Osteoblast (primary cell): ENCODE results near the gene TPGS2. TPM values are rescaled to one million over a fixed set of nuclear protein-coding genes. Genes with fewer than 3 reads are reported as not detected.
"Not testable (repeated sequence)": the region's sequence is repeated elsewhere in the genome, so short reads cannot be mapped to it uniquely, and the experiment has no call there.

ENCODE experiments used
- DNase-seq: peaks from one replicate; pipeline ENCODE4 v3.0.0; 2011; ENCODE audit warnings: low spot score, mixed read lengths; ENCODE audit not compliant: insufficient read length; ENCODE audit errors: missing footprints
- H2AFZ ChIP-seq: 2 replicates; pipeline ENCODE4 v1.6.0; 2011; ENCODE audit warnings: mild to moderate bottlenecking, low read length
- H3K27ac ChIP-seq: 2 replicates; pipeline ENCODE4 v1.5.1; 2011; ENCODE audit warnings: mild to moderate bottlenecking, low read depth, low read length, moderate library complexity
- H3K27me3 ChIP-seq: 2 replicates; pipeline ENCODE4 v1.6.0; 2012; ENCODE audit warnings: mild to moderate bottlenecking, control low read depth, inconsistent platforms, low read length, moderate library complexity; ENCODE audit not compliant: insufficient read depth
- H3K36me3 ChIP-seq: 2 replicates; pipeline ENCODE4 v1.5.1; 2011; ENCODE audit warnings: mild to moderate bottlenecking, low read length, control low read depth, moderate library complexity; ENCODE audit not compliant: insufficient read depth
- H3K4me1 ChIP-seq: 2 replicates; pipeline ENCODE4 v1.5.1; 2011; ENCODE audit warnings: mild to moderate bottlenecking, low read length, control low read depth, moderate library complexity; ENCODE audit not compliant: insufficient read depth
- H3K4me2 ChIP-seq: 2 replicates; pipeline ENCODE4 v1.6.0; 2011; ENCODE audit warnings: mild to moderate bottlenecking, low read length; ENCODE audit not compliant: insufficient read depth
- H3K4me3 ChIP-seq: fragments of 200-600 bp; sonication (generic); 3 replicates; pipeline ENCODE4 v1.5.1; 2012; ENCODE audit warnings: mild to moderate bottlenecking, low read length, inconsistent platforms; ENCODE audit not compliant: insufficient read depth
- H3K79me2 ChIP-seq: 2 replicates; pipeline ENCODE4 v1.6.0; 2012; ENCODE audit warnings: mild to moderate bottlenecking, low read length, control low read depth, inconsistent platforms; ENCODE audit not compliant: insufficient read depth
- H3K9me3 ChIP-seq: 2 replicates; pipeline ENCODE4 v1.5.1; 2011; ENCODE audit warnings: low read depth, low read length, control low read depth
- H4K20me1 ChIP-seq: 2 replicates; pipeline ENCODE4 v1.6.0; 2012; ENCODE audit warnings: mild to moderate bottlenecking, low read length, control low read depth; ENCODE audit not compliant: insufficient read depth
- CTCF ChIP-seq: IDR thresholded peaks from 2 replicates; pipeline ENCODE4 v1.5.1; 2011; ENCODE audit warnings: mild to moderate bottlenecking, low read depth, low read length, moderate library complexity; ENCODE audit errors: extremely low read depth
- total RNA-seq: library from RNA; depleted of rRNA; stranded (reverse); fragments of >200 nt; gene quantifications from 2 replicates; pipeline ENCODE4 v1.2.3, GENCODE V29; 2012

Gene TPGS2, protein sequence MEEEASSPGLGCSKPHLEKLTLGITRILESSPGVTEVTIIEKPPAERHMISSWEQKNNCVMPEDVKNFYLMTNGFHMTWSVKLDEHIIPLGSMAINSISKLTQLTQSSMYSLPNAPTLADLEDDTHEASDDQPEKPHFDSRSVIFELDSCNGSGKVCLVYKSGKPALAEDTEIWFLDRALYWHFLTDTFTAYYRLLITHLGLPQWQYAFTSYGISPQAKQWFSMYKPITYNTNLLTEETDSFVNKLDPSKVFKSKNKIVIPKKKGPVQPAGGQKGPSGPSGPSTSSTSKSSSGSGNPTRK
- total RNA-seq: 92.2 and 98.8 TPM in 2 replicates

- H3K27me3 ChIP-seq: no peaks in the 10 kb centered on the region
Observed at GRCh38 chr18:36828630-36829361, at the start of gene TPGS2, which contains the start of gene KIAA1328. TSS of gene TPGS2 (minus strand) at chr18:36829002. CDS start at chr18:36828767, 235 bp downstream. TSS of gene KIAA1328 (plus strand) at chr18:36829127. CDS start at chr18:36829139, 12 bp downstream.

GRCh38 chr18:36873826-36874225, 45.0 kb upstream of the TPGS2 start:
- H3K27ac ChIP-seq, H4K20me1 ChIP-seq, H3K27me3 ChIP-seq, H3K4me1 ChIP-seq, H3K4me2 ChIP-seq, H3K36me3 ChIP-seq, H3K4me3 ChIP-seq, H3K9me3 ChIP-seq, H2AFZ ChIP-seq, H3K79me2 ChIP-seq, DNase-seq: not testable (repeated sequence)

More at GRCh38 chr18:36828630-36829361, at the start of gene TPGS2, which contains the start of gene KIAA1328:
- DNase-seq: peak; percentile 99
- peak within 1 kb of the TSS; percentile 88 for H3K4me2 ChIP-seq
- no peaks in the 10 kb centered on the region for H3K9me3 ChIP-seq
- TF ChIP-seq CTCF: peak; percentile 49
- H3K79me2 ChIP-seq: peaks cover 36% of the 10 kb centered on the region
- H3K27ac ChIP-seq: peak within 1 kb of the TSS; percentile 87
- peak within 1 kb of the TSS; percentile 99 for H3K4me3 ChIP-seq
- no peaks in the 10 kb centered on the region for H3K36me3 ChIP-seq
- peak within 1 kb of the TSS; percentile 99 for H2AFZ ChIP-seq
- H4K20me1 ChIP-seq: no peaks in the 10 kb centered on the region
- H3K4me1 ChIP-seq: peaks cover 7% of the 10 kb centered on the region

- no peak overlapping the region for H2AFZ ChIP-seq
- no peaks in the 10 kb centered on the region for H3K9me3 ChIP-seq
- H4K20me1 ChIP-seq: no peaks in the 10 kb centered on the region
- TF ChIP-seq CTCF: no peak
- H3K27ac ChIP-seq: no peak overlapping the region
- no peak overlapping the region for H3K4me2 ChIP-seq
- DNase-seq: no peak
- no peaks in the 10 kb centered on the region for H3K79me2 ChIP-seq
- H3K4me1 ChIP-seq: no peaks in the 10 kb centered on the region
- no peaks in the 10 kb centered on the region for H3K27me3 ChIP-seq
- H3K36me3 ChIP-seq: no peaks in the 10 kb centered on the region
- H3K4me3 ChIP-seq: no peak overlapping the region
Observed at GRCh38 chr18:36872329-36872728, 43.5 kb upstream of the TPGS2 start.

DNA sequence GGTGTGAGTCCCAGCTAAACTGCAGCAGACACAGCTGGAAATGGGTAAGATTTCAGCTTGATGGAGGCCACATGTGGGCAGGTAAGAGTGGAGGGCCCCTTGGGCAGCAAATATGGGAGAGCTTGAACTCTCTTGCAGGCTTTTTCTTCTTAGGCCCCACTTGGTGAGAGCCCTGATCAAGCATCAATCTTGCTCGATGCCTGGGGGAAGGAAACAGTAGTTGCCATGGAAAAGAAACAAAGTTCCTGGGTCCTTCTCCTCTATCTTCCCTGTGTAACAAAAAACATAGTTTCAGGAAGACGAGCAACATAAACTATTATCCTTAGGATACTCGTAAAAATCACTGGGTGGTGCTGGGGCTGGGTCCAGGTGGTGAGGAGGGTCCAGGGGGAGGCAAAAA, 43.0 kb upstream of the TPGS2 start:
- Histone ChIP-seq H3K27ac (no peak overlapping the region), H3K4me2 (no peak overlapping the region), H3K27me3 (no peaks in the 10 kb centered on the region), H3K9me3 (no peaks in the 10 kb centered on the region), H4K20me1 (no peaks in the 10 kb centered on the region), H2AFZ (no peak overlapping the region), H3K79me2 (no peaks in the 10 kb centered on the region), H3K4me1 (no peaks in the 10 kb centered on the region), H3K36me3 (no peaks in the 10 kb centered on the region), H3K4me3 (no peak overlapping the region)
- DNase-seq: no peak
- TF ChIP-seq CTCF: no peak
